Testis (tissue), 3 donors: ENCODE results near the gene GPC6. TPM values are rescaled to one million over a fixed set of nuclear protein-coding genes. Genes with fewer than 3 reads are reported as not detected.

Source experiments
- DNase-seq: peaks from one replicate; pipeline ENCODE4 v3.0.0-alpha.2; 2019
- H3K27ac ChIP-seq, 2 donors: fragments of 200-600 bp; sonication (generic); one replicate each; pipeline ENCODE4 v1.5.1; 2019
- H3K27me3 ChIP-seq: fragments of 200-600 bp; sonication (generic); one replicate; pipeline ENCODE4 v1.5.1; 2019
- H3K36me3 ChIP-seq: fragments of 200-600 bp; sonication (generic); one replicate; pipeline ENCODE4 v1.5.1; 2017; ENCODE audit warnings: low read depth; ENCODE audit errors: missing control alignments
- H3K4me1 ChIP-seq: fragments of 200-600 bp; sonication (generic); one replicate; pipeline ENCODE4 v1.5.1; 2019
- H3K4me3 ChIP-seq, 2 donors: fragments of 200-600 bp; sonication (generic); one replicate each; pipeline ENCODE4 v1.5.1; 2017 to 2019
- H3K9me3 ChIP-seq: fragments of 200-600 bp; sonication (generic); one replicate; pipeline ENCODE4 v1.5.1; 2017
- CTCF ChIP-seq, 3 experiments: fragments of 450-650 bp in 2 of 3; fragments of 200-600 bp in 1 of 3; sonication (generic) in 1 of 3; IDR thresholded peaks; one replicate each; pipeline ENCODE4 v1.5.1; 2016 to 2019; ENCODE audit warnings: antibody characterized with exemption in 3 of 3, mild to moderate bottlenecking in 2 of 3, moderate library complexity in 1 of 3
- POLR2A ChIP-seq: fragments of 450-650 bp; IDR thresholded peaks from one replicate; pipeline ENCODE4 v1.6.1; 2017; ENCODE audit warnings: antibody characterized with exemption, mild to moderate bottlenecking, moderate library complexity
- WGBS, 2 donors: methylation state at CpG; one replicate each; pipeline ENCODE4 v1.1.5; 2018; 5-methylcytosine and 5-hydroxymethylcytosine counted together
- intact Hi-C: fragments of 100-400 bp; cut with DNase I; formaldehyde crosslinking; loops from one replicate; pipeline ENCODE4 v1.15.1; 2023; ENCODE audit warnings: low total_unique reads
- polyA plus RNA-seq: library from polyadenylated mRNA; stranded (reverse); fragments of 350-450 nt; fragmentation: Illumina TruSeq; extraction: RNeasy Lipid Tissue Mini Kit (QIAGEN cat#74804); gene quantifications from one replicate; pipeline ENCODE4 v1.2.3, GENCODE V29; 2014; ENCODE audit warnings: low read depth, low replicate concordance; ENCODE audit not compliant: insufficient read depth
- total RNA-seq, 2 donors: library from RNA; depleted of rRNA; stranded (reverse); fragments of >200 nt; gene quantifications; one replicate each; pipeline ENCODE4 v1.2.3, GENCODE V29; 2016

Gene GPC6
- total and polyA plus RNA-seq, 3 donors from 2014 or later: 2.2 to 6.9 (median 4.3) TPM

GRCh38 chr13:93462151-93462550 lies 235.5 kb downstream of the GPC6 start:
- 84 to 88% methylated on average over 3 of the region's 3 CpGs for WGBS, 2 donors
- intact Hi-C loops: no loop called here
- TF ChIP-seq POLR2A (no peak), CTCF (IDR thresholded peaks at IDR 0.05) (no peak)
- Histone ChIP-seq H3K27ac (no peak overlapping the region), H3K36me3 (no peaks in the 10 kb centered on the region), H3K4me1 (no peaks in the 10 kb centered on the region), H3K9me3 (no peaks in the 10 kb centered on the region), H3K4me3 (no peak overlapping the region), H3K27me3 (no peaks in the 10 kb centered on the region)
- DNase-seq: no peak

- Histone ChIP-seq H3K36me3 (no peaks in the 10 kb centered on the region), H3K4me1 (no peaks in the 10 kb centered on the region), H3K9me3 (no peaks in the 10 kb centered on the region), H3K27me3 (no peaks in the 10 kb centered on the region), H3K27ac (no peak overlapping the region), H3K4me3 (no peak overlapping the region)
- WGBS, 2 donors: 90 to 95% methylated on average over 3 of the region's 3 CpGs
- TF ChIP-seq CTCF (IDR thresholded peaks at IDR 0.05) (no peak), POLR2A (no peak)
- intact Hi-C loops: no loop called here
- DNase-seq: no peak
Observed at GRCh38 chr13:93466502-93467036, 240.0 kb downstream of the GPC6 start.

DNA sequence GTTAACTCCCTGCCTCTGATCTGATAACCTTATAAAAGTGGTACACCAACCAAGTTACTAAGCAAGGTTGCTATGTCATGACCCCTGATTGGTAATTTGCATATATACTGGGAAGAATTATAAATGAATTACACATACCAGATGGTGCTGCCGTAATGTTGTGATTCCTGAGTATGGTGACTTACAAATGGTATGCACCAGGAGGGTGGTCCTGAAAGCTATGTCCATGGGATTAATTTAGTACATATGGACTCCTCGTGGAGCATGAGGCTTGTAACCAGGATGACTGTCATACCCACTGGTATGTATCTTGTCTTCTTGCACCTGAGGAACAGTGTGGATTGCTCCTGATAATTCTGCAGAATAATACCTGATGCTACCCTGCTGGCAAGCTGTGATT lies 240.6 kb downstream of the GPC6 start:
- TF ChIP-seq POLR2A: no peak
- no peak for TF ChIP-seq CTCF (IDR thresholded peaks at IDR 0.05)
- no peaks in the 10 kb centered on the region for H3K36me3 ChIP-seq
- intact Hi-C loops: no loop called here
- WGBS, 2 donors: 71 to 91% methylated on average over 2 of the region's 2 CpGs
- H3K27me3 ChIP-seq: no peaks in the 10 kb centered on the region
- no peak overlapping the region for H3K27ac ChIP-seq
- DNase-seq: no peak
- H3K4me1 ChIP-seq: no peaks in the 10 kb centered on the region
- H3K4me3 ChIP-seq: no peak overlapping the region
- no peaks in the 10 kb centered on the region for H3K9me3 ChIP-seq

GRCh38 chr13:93468433-93468832 lies 241.8 kb downstream of the GPC6 start:
- intact Hi-C loops: no loop called here
- no peaks in the 10 kb centered on the region for H3K36me3 ChIP-seq
- no peaks in the 10 kb centered on the region for H3K9me3 ChIP-seq
- WGBS, 2 donors: 90 to 91% methylated on average over 1 of the region's 1 CpG
- DNase-seq: no peak
- H3K4me1 ChIP-seq: no peaks in the 10 kb centered on the region
- no peak overlapping the region for H3K4me3 ChIP-seq
- TF ChIP-seq CTCF (IDR thresholded peaks at IDR 0.05) (no peak), POLR2A (no peak)
- no peak overlapping the region for H3K27ac ChIP-seq
- H3K27me3 ChIP-seq: no peaks in the 10 kb centered on the region

GRCh38 chr13:93472296-93472695 lies 245.7 kb downstream of the GPC6 start:
- WGBS, 2 donors: 88 to 94% methylated on average over 5 to 7 of the region's 7 CpGs
- Histone ChIP-seq H3K27me3 (no peaks in the 10 kb centered on the region), H3K27ac (no peak overlapping the region), H3K36me3 (no peaks in the 10 kb centered on the region), H3K4me1 (no peaks in the 10 kb centered on the region), H3K9me3 (no peaks in the 10 kb centered on the region), H3K4me3 (no peak overlapping the region)
- no peak for DNase-seq
- TF ChIP-seq POLR2A (no peak), CTCF (IDR thresholded peaks at IDR 0.05) (no peak)
- intact Hi-C loops: no loop called here
